Transverse colon (tissue), 4 donors: Measurements from ENCODE around the gene PHF12. TPM values are rescaled to one million over a fixed set of nuclear protein-coding genes. Genes with fewer than 3 reads are reported as not detected.

Experiments
- DNase-seq: peaks from one replicate; pipeline ENCODE4 v3.0.0-alpha.2; 2019
- H3K27ac ChIP-seq, 4 donors: fragments of 200-600 bp; sonication (generic); 2 replicates each; pipeline ENCODE4 v1.5.1; 2016 to 2018; ENCODE audit warnings: inconsistent platforms in 4 of 4
- H3K27me3 ChIP-seq: fragments of 200-600 bp; sonication (generic); 2 replicates; pipeline ENCODE4 v1.5.1; 2017; ENCODE audit warnings: inconsistent platforms
- H3K36me3 ChIP-seq, 4 donors: fragments of 200-600 bp; sonication (generic); 2 replicates each; pipeline ENCODE4 v1.5.1; 2017 to 2019; ENCODE audit warnings: inconsistent platforms in 4 of 4
- H3K4me1 ChIP-seq, 4 donors: fragments of 200-600 bp; sonication (generic); 2 replicates each; pipeline ENCODE4 v1.5.1; 2017 to 2020; ENCODE audit warnings: inconsistent platforms in 4 of 4
- H3K4me3 ChIP-seq, 4 donors: fragments of 200-600 bp; sonication (generic); 1 replicate in 1 of 4; 2 replicates in 3 of 4; pipeline versions ENCODE4 v1.5.1 to v1.6.1; 2017 to 2019; ENCODE audit warnings: inconsistent platforms in 4 of 4
- H3K9me3 ChIP-seq, 2 donors: fragments of 200-600 bp; sonication (generic); 2 replicates each; pipeline ENCODE4 v1.5.1; 2017 to 2019; ENCODE audit warnings: inconsistent platforms in 2 of 2
- EP300 ChIP-seq: sonication (generic); formaldehyde crosslinking; IDR thresholded peaks from one replicate; pipeline ENCODE4 v1.6.1; 2017; ENCODE audit warnings: antibody characterized with exemption, low read depth
- POLR2A ChIP-seq: fragments of 450-650 bp; IDR thresholded peaks from one replicate; pipeline ENCODE4 v1.6.1; 2016; ENCODE audit warnings: antibody characterized with exemption, mild to moderate bottlenecking, moderate library complexity
- POLR2AphosphoS5 ChIP-seq, 3 donors: sonication (generic); formaldehyde crosslinking; IDR thresholded peaks; one replicate each; pipeline ENCODE4 v1.6.1; 2016; ENCODE audit warnings: antibody characterized with exemption in 3 of 3
- WGBS, 2 donors: methylation state at CpG; one replicate each; pipeline ENCODE4 v1.1.5; 2018; ENCODE audit warnings: low coverage in 1 of 2; 5-methylcytosine and 5-hydroxymethylcytosine counted together
- in situ Hi-C, 4 donors: fragments of 200-750 bp; cut with MboI; loops; one replicate each; pipeline versions ENCODE4 v1.15.0 to v1.15.1; 2017; ENCODE audit warnings: low sequenced_read_pairs in 3 of 4, low pct_ligation_motif_present in 1 of 4, low pct_unique_long_range_greater_than_20kb in 1 of 4
- intact Hi-C: fragments of 100-400 bp; cut with DNase I; formaldehyde crosslinking; loops from one replicate; pipeline ENCODE4 v1.15.1; 2023; ENCODE audit warnings: low total_unique reads
- total RNA-seq, 4 donors: library from RNA; depleted of rRNA; stranded (reverse); fragments of >200 nt; gene quantifications; one replicate each; pipeline ENCODE4 v1.1.0, GENCODE V29; 2016
- TF ChIP-seq, protein P1 (sequence below), 5 experiments: fragments of 200-600 bp in 3 of 5; fragments of 450-650 bp in 2 of 5; sonication (generic) in 3 of 5; IDR thresholded peaks; 1 replicate in 2 of 5; 2 replicates in 3 of 5; pipeline ENCODE4 v1.5.1; 2016 to 2017; ENCODE audit warnings: antibody characterized with exemption in 5 of 5, inconsistent platforms in 3 of 5, mild to moderate bottlenecking in 2 of 5, moderate library complexity in 1 of 5

PHF12 gene
- total RNA-seq, 4 donors from 2014 or later: 43.5 to 134 (median 60.5) TPM

DNA sequence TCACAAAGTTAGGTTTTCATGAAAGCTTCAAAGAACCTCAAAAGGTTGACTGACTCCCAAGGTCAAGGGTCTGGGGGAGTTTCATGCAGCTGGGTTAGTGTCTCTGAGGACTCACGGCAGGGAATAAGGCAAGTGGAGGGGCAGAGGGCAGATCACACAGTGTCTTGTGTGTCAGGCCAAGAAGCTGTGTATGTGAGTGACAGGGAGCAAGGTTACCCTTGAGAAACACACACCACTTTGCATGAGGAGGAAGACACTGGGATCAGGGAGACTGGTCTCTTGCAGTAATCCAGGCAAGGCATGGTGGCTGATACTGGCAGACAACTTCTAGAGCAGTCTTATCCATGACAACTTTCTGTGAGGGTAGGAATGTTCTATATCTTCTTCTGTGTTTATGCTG lies 60.1 kb downstream of the PHF12 start:
- Histone ChIP-seq H3K9me3 (no peaks in the 10 kb centered on the region), H3K27ac (no peak overlapping the region), H3K36me3 (no peaks in the 10 kb centered on the region), H3K4me3 (no peak overlapping the region), H3K4me1 (peaks cover 8 to 33% (median 20%) of the 10 kb centered on the region in 4 donors), H3K27me3 (no peaks in the 10 kb centered on the region)
- DNase-seq: no peak
- in situ Hi-C loops (loop anchor here in 1 of 4 donors (25.0 kb wide), 1 partner anchor 129 kb away; no protein-coding TSS in a partner anchor), intact Hi-C loops (loop anchor here (1.0 kb wide), 1 partner anchor 113 kb away; no protein-coding TSS in a partner anchor)
- TF ChIP-seq POLR2A (no peak), POLR2AphosphoS5 (IDR thresholded peaks at IDR 0.05) (no peak), EP300 (no peak)
- TF ChIP-seq, protein P1, sequence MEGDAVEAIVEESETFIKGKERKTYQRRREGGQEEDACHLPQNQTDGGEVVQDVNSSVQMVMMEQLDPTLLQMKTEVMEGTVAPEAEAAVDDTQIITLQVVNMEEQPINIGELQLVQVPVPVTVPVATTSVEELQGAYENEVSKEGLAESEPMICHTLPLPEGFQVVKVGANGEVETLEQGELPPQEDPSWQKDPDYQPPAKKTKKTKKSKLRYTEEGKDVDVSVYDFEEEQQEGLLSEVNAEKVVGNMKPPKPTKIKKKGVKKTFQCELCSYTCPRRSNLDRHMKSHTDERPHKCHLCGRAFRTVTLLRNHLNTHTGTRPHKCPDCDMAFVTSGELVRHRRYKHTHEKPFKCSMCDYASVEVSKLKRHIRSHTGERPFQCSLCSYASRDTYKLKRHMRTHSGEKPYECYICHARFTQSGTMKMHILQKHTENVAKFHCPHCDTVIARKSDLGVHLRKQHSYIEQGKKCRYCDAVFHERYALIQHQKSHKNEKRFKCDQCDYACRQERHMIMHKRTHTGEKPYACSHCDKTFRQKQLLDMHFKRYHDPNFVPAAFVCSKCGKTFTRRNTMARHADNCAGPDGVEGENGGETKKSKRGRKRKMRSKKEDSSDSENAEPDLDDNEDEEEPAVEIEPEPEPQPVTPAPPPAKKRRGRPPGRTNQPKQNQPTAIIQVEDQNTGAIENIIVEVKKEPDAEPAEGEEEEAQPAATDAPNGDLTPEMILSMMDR (IDR thresholded peaks at IDR 0.05): no peak
- WGBS, 2 donors: 100% methylated on average over 1 of the region's 1 CpG; no CpG with 5 or more reads in 1 of the 2 donors

DNA sequence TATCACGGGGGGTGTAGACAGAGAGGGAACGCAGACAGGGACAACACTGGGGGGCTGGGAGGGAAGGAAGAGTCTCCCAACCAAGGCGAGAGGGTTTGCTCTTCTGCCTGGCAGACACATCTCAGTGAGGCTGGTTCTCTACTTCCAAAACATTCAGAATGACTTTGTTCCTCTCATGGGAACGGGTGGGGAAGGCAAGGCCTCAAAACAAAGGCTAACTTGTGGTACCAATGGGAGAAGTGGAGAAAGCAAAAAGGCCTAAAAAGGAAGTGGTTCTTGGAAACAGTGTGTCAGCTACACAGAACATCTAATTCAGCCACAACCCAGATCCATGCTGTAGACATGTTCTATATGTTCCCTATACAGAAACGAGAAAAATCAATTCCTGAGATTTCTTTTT lies 61.3 kb downstream of the PHF12 start:
- no peak overlapping the region for H3K4me3 ChIP-seq
- H3K4me1 ChIP-seq: peaks cover 8 to 21% (median 13%) of the 10 kb centered on the region in 4 donors
- H3K27ac ChIP-seq: no peak overlapping the region
- H3K36me3 ChIP-seq: no peaks in the 10 kb centered on the region
- no peaks in the 10 kb centered on the region for H3K9me3 ChIP-seq
- H3K27me3 ChIP-seq: no peaks in the 10 kb centered on the region
- 63 to 77% methylated on average over 2 to 5 of the region's 5 CpGs for WGBS, 2 donors
- no peak for DNase-seq
- intact Hi-C loops: no loop called here
- in situ Hi-C loops: loop anchor here in 1 of 4 donors (25.0 kb wide), 1 partner anchor 128 kb away; no protein-coding TSS in a partner anchor
- TF ChIP-seq POLR2A (no peak), POLR2AphosphoS5 (IDR thresholded peaks at IDR 0.05) (no peak), EP300 (no peak)
- TF ChIP-seq, protein P1 (IDR thresholded peaks at IDR 0.05): no peak

DNA sequence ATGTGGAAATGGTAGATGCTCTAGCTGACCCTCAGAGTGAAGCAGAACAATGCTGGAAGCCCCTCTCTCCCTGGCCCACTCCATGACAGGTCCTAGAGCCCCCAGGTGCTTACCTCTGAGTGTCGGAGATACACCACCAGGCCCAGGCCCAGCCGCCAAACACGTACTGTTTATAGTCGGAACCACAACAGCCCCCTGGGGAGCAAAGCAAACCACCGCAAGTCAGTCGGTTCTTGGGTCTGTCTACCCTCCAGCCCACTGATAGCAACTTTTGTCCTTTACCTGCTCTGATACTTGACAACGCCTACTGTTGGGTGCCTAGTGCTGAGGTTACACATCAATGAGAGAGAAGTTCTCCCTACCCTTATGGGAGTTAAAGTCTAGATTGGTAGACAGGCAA lies 62.5 kb downstream of the PHF12 start:
- no peak for DNase-seq
- 74% methylated on average over 7 of the region's 7 CpGs; no CpG with 5 or more reads in 1 of the 2 donors for WGBS, 2 donors
- H3K27me3 ChIP-seq: no peaks in the 10 kb centered on the region
- no peak overlapping the region for H3K4me3 ChIP-seq
- H3K9me3 ChIP-seq: no peaks in the 10 kb centered on the region
- in situ Hi-C loops (loop anchor here in 1 of 4 donors (25.0 kb wide), 1 partner anchor 127 kb away; no protein-coding TSS in a partner anchor), intact Hi-C loops (no loop called here)
- peaks cover 0 to 2% (median 0%) of the 10 kb centered on the region in 4 donors for H3K36me3 ChIP-seq
- H3K4me1 ChIP-seq: peaks cover 8 to 16% (median 10%) of the 10 kb centered on the region in 4 donors
- H3K27ac ChIP-seq: no peak overlapping the region
- TF ChIP-seq EP300 (no peak), POLR2A (no peak), POLR2AphosphoS5 (IDR thresholded peaks at IDR 0.05) (no peak)
- TF ChIP-seq, protein P1 (IDR thresholded peaks at IDR 0.05): no peak

DNA sequence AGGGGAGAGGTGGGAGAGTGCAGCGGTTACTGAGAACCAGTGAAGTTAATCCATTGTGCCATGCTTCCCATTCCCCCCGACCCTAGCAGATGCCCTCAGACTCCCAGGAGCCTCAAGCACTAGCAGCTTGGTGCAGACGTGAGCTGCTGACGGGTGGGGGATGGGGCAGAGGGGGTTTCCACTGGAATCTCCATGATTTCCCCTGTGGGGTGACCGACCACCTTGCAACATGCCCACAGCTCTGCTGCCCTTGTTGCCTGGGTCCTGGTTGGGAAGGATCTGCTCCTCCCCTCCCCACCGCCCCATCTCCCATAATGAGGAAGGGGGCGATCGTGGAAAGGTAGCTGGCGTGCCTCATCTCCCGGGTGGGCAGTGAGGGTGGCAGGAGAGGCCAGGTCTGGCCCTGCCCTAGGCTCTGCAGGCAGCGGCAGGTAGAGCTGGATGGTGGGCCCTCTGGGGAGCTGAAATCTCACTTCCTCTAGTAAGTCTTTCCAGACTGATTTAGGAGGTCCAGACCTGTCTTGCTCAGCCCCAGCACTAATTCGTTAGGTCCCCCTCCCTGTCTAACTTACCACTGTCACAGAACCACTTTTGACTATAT lies 63.3 kb downstream of the PHF12 start:
- 82 to 90% methylated on average over 4 to 12 of the region's 12 CpGs for WGBS, 2 donors
- no peak overlapping the region for H3K4me3 ChIP-seq
- peaks cover 0 to 9% (median 0%) of the 10 kb centered on the region in 4 donors for H3K36me3 ChIP-seq
- peaks cover 5 to 7% (median 5%) of the 10 kb centered on the region in 4 donors for H3K4me1 ChIP-seq
- no peak overlapping the region for H3K27ac ChIP-seq
- in situ Hi-C loops: loop anchor here in 1 of 4 donors (25.0 kb wide), 1 partner anchor 126 kb away; no protein-coding TSS in a partner anchor
- no peak for DNase-seq
- no peak for TF ChIP-seq POLR2AphosphoS5 (IDR thresholded peaks at IDR 0.05)
- no peak for TF ChIP-seq EP300
- TF ChIP-seq, protein P1 (IDR thresholded peaks at IDR 0.05): no peak
- no peak for TF ChIP-seq POLR2A
- H3K9me3 ChIP-seq: no peaks in the 10 kb centered on the region
- intact Hi-C loops: no loop called here
- no peaks in the 10 kb centered on the region for H3K27me3 ChIP-seq
